HFFc6 (cell line): ENCODE data around the gene CLSTN2. TPM values are rescaled to one million over a fixed set of nuclear protein-coding genes. Genes with fewer than 3 reads are reported as not detected.

Experiments used
- DNase-seq: peaks from one replicate; pipeline ENCODE4 v3.0.0-alpha.2; 2018
- H3K27ac Mint-ChIP-seq: 2 replicates; pipeline ENCODE4 v1.8.0; 2020; ENCODE audit warnings: mild to moderate bottlenecking, mixed read lengths
- H3K27me3 Mint-ChIP-seq: 2 replicates; pipeline ENCODE4 v1.8.0; 2021; ENCODE audit warnings: mild to moderate bottlenecking, moderate library complexity, mixed read lengths; ENCODE audit not compliant: insufficient read depth
- H3K36me3 Mint-ChIP-seq: 2 replicates; pipeline ENCODE4 v1.8.0; 2021; ENCODE audit warnings: low read depth, mixed read lengths
- H3K4me1 Mint-ChIP-seq: 2 replicates; pipeline ENCODE4 v1.8.0; 2020; ENCODE audit warnings: low read depth, mixed read lengths
- H3K4me3 Mint-ChIP-seq: 2 replicates; pipeline ENCODE4 v1.8.0; 2020; ENCODE audit warnings: mild to moderate bottlenecking, moderate library complexity, mixed read lengths
- H3K9me3 Mint-ChIP-seq: 2 replicates; pipeline ENCODE4 v1.8.0; 2020; ENCODE audit warnings: mild to moderate bottlenecking, mixed read lengths
- total RNA-seq, 6 experiments: library from RNA; stranded (reverse); fragmentation: NEBNext Ultra II Directional; extraction: Animal tissue kit (Norgen Biotek cat#: 25700); gene quantifications; 2 replicates in 1 of 6; 3 replicates in 5 of 6; pipeline ENCODE4 v1.2.3, GENCODE V29; 2021
- TF ChIP-seq, protein P1 (sequence below): fragments of 200-600 bp; sonication (generic); IDR thresholded peaks from 2 replicates; pipeline ENCODE4 v1.5.0; 2021; ENCODE audit warnings: antibody characterized with exemption, mild to moderate bottlenecking

Gene CLSTN2
- total RNA-seq, 6 experiments from 2014 or later = 0.05 TPM; not detected in 5

DNA sequence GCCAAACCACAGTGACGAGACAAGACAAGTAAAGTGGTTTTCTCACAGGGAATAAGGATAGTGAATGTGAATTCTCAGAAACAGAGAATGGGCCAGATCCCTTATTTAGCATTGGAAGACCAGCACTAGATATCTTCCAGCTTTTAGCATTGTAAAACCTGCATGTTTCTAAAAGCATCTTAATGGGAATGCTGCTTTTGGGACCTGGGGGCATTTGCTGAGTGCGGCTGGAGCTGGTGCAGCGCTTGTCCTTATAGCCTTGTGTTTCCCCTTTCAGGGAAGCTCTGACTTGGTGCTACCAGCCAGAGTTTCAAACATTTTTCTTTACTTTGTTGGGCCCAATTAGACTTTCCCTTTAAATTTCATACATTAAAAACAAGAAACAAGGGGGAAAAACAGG is 52.9 kb downstream of the CLSTN2 start:
- TF ChIP-seq, protein P1, sequence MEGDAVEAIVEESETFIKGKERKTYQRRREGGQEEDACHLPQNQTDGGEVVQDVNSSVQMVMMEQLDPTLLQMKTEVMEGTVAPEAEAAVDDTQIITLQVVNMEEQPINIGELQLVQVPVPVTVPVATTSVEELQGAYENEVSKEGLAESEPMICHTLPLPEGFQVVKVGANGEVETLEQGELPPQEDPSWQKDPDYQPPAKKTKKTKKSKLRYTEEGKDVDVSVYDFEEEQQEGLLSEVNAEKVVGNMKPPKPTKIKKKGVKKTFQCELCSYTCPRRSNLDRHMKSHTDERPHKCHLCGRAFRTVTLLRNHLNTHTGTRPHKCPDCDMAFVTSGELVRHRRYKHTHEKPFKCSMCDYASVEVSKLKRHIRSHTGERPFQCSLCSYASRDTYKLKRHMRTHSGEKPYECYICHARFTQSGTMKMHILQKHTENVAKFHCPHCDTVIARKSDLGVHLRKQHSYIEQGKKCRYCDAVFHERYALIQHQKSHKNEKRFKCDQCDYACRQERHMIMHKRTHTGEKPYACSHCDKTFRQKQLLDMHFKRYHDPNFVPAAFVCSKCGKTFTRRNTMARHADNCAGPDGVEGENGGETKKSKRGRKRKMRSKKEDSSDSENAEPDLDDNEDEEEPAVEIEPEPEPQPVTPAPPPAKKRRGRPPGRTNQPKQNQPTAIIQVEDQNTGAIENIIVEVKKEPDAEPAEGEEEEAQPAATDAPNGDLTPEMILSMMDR = no peak
- Mint-ChIP-seq H3K4me1 (no peaks in the 10 kb centered on the region), H3K27me3 (no peaks in the 10 kb centered on the region; the same call in 1 of the 2 replicates), H3K9me3 (peaks cover 45% of the 10 kb centered on the region), H3K4me3 (no peak overlapping the region), H3K36me3 (no peaks in the 10 kb centered on the region), H3K27ac (no peak overlapping the region)
- DNase-seq = no peak

DNA sequence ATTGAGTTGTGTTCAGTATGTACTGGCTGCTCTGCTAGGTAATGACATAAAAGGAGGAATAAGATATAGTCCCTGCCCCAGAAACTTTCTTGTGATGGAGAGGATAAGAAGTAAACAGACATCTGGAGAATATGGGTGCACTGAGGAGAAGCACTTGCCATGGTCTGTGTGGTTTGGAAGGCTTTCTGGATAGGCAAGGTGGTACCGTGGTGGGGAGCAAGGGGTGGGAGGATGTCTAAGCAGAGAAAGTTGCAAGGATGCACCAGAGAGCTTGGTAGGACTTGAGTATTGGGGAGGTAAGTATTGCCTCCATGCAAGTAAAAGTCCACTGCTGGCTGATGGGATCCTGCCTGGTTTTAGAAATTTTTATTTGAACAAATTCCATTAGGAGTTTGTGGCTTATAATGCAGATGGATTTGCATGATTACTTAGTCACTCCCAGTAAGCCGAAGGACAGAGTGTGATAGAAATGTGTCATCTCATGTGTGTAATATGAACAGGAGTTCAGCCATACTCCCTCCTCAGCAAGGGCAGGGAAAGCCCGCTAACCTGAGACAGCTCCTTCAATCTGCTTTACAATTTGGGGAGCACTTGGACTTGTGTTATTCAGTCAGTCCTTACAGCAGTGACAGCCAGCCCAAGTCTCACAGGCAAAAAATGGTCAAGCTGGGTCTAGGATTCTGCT is 53.6 kb downstream of the CLSTN2 start:
- no peaks in the 10 kb centered on the region for H3K4me1 Mint-ChIP-seq
- TF ChIP-seq, protein P1 = no peak
- no peak for DNase-seq
- no peaks in the 10 kb centered on the region for H3K36me3 Mint-ChIP-seq
- H3K9me3 Mint-ChIP-seq = peaks cover 49% of the 10 kb centered on the region
- H3K27ac Mint-ChIP-seq = no peak overlapping the region
- H3K27me3 Mint-ChIP-seq = no peaks in the 10 kb centered on the region; the same call in 1 of the 2 replicates
- no peak overlapping the region for H3K4me3 Mint-ChIP-seq

DNA sequence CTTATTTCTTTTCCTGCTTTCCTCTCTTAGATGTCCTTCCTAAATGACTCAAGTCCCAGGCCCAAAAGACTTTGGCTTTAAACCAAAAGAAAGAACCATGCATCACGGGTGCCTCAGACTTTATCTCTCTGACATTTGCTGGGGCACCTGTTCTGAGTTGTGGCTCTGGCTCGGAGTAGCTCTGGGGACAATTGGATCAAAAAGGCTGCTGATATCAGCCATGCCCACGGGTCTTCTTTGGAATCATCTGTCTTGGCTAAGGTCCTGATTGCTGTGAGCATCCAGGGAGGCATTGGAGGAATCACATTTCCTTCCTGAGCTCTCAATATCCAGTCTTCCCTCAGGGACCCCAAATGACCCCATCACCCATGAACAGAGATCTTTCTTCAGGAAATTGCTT is 59.9 kb downstream of the CLSTN2 start:
- no peak overlapping the region for H3K27ac Mint-ChIP-seq
- H3K36me3 Mint-ChIP-seq = no peaks in the 10 kb centered on the region; the same call in 1 of the 2 replicates
- DNase-seq = no peak
- TF ChIP-seq, protein P1 = no peak
- H3K4me3 Mint-ChIP-seq = no peak overlapping the region
- H3K9me3 Mint-ChIP-seq = peaks cover 56% of the 10 kb centered on the region
- no peaks in the 10 kb centered on the region; the same call in 1 of the 2 replicates for H3K27me3 Mint-ChIP-seq
- no peaks in the 10 kb centered on the region for H3K4me1 Mint-ChIP-seq

DNA sequence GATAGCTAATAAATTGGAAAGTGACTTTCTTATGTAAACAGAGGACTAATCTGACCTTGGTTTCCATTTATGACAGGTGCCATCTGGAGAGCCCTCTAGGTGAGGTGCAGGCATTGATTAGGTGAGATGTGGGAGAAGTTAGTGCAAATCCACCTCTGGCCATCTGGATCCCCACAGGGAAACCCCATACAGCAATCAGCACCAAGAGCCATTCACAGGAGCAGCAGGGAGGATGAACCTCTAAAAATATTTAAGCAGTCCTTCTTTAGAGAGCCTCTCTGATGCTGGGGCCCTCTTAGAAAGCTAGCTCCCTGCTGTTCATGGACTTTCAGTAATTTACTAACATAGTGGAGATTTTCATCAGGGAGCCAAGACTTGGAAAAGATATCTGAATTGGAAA is 69.3 kb downstream of the CLSTN2 start:
- TF ChIP-seq, protein P1 = no peak
- no peak overlapping the region for H3K27ac Mint-ChIP-seq
- no peak overlapping the region for H3K4me3 Mint-ChIP-seq
- H3K9me3 Mint-ChIP-seq = peaks cover 37% of the 10 kb centered on the region
- H3K4me1 Mint-ChIP-seq = no peaks in the 10 kb centered on the region
- no peak for DNase-seq
- peaks cover 2% of the 10 kb centered on the region for H3K27me3 Mint-ChIP-seq
- no peaks in the 10 kb centered on the region; the same call in 1 of the 2 replicates for H3K36me3 Mint-ChIP-seq

DNA sequence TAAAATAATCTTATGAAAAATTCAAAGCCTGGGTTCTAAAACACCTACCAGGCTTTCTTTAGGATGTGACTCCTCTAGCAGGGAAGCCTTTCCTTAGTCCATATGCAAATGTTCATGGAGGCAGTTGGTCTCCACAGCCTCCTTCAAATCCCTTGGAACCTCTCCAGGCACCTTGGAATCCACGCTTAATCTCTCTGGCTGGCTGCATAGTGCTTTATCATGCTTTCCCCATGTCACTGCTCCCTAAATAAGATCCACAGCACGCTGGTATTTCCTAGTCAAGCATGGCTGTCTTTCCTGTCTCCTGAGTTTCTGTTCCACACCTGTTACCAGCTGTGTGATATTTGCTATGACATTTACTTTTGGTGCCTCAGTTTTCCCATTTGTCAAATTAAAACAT is 71.3 kb downstream of the CLSTN2 start:
- DNase-seq = no peak
- Mint-ChIP-seq H3K4me1 (no peaks in the 10 kb centered on the region), H3K9me3 (peaks cover 28% of the 10 kb centered on the region), H3K4me3 (no peak overlapping the region), H3K27ac (no peak overlapping the region), H3K36me3 (no peaks in the 10 kb centered on the region; the same call in 1 of the 2 replicates), H3K27me3 (peaks cover 2% of the 10 kb centered on the region; the same call in 1 of the 2 replicates)
- TF ChIP-seq, protein P1 = no peak
